ENCODE data around the gene CRYGC. TPM values are rescaled to one million over a fixed set of nuclear protein-coding genes. Genes with fewer than 3 reads are reported as not detected.
A peak's percentile ranks its signal among the peaks of the same experiment; 100 is the strongest.

CRYGC gene
- total and polyA plus RNA-seq, 2 of the 13 experiments (the other 11 are each of a cell fraction or from before 2014, with no cell fraction given): 0.20 to 0.27 TPM

GRCh38 chr2:208175069-208175839 is 45.6 kb upstream of the CRYGC start (continued):
- TF ChIP-seq PAXIP1 (CRISPR knock-in tag; conservative IDR thresholded peaks at IDR 0.05): no peak; the same call in 1 of the 2 replicates
- TF ChIP-seq ZNF816 (CRISPR knock-in tag; IDR thresholded peaks at IDR 0.05; ENCODE audit: borderline replicate concordance): peak; percentile 37; the same call in 1 of the 2 replicates
- no peak for TF ChIP-seq ZNF138 (CRISPR knock-in tag; IDR thresholded peaks at IDR 0.05; ENCODE audit: low read depth)
- peak; percentile 54; the same call in 1 of the 2 replicates for TF ChIP-seq REPIN1 (CRISPR knock-in tag; IDR thresholded peaks at IDR 0.05; ENCODE audit: borderline replicate concordance, low read depth)
- no peak for TF ChIP-seq ZNF343 (CRISPR knock-in tag; IDR thresholded peaks at IDR 0.05)
- no peak for TF ChIP-seq JUND (CRISPR knock-in tag; IDR thresholded peaks at IDR 0.05)
- TF ChIP-seq ZFP37 (CRISPR knock-in tag; IDR thresholded peaks at IDR 0.05; ENCODE audit: borderline replicate concordance): no peak
- TF ChIP-seq MIXL1 (CRISPR knock-in tag; IDR thresholded peaks at IDR 0.05): peak; percentile 69
- TF ChIP-seq HOMEZ (CRISPR knock-in tag; IDR thresholded peaks at IDR 0.05; ENCODE audit: low read depth): 0 out of 2 replicates have a peak, but pooled peaks have one; percentile 29
- TF ChIP-seq UBTF (CRISPR knock-in tag; IDR thresholded peaks at IDR 0.05): 0 out of 2 replicates have a peak, but pooled peaks have one; percentile 23
- TF ChIP-seq TRIM22 (IDR thresholded peaks at IDR 0.05): no peak
- TF ChIP-seq NFIB (CRISPR knock-in tag; IDR thresholded peaks at IDR 0.05; ENCODE audit: borderline replicate concordance): no peak
- TF ChIP-seq FUBP1 (CRISPR knock-in tag; IDR thresholded peaks at IDR 0.05; ENCODE audit: borderline replicate concordance): no peak
- no peak for TF ChIP-seq NFRKB (IDR thresholded peaks at IDR 0.05)
- no peak for TF ChIP-seq ZNF530 (CRISPR knock-in tag; IDR thresholded peaks at IDR 0.05; ENCODE audit: low read depth)
- no peak for TF ChIP-seq ZNF703 (CRISPR knock-in tag; IDR thresholded peaks at IDR 0.05; ENCODE audit: borderline replicate concordance)
- no peak for TF ChIP-seq TCF7 (IDR thresholded peaks at IDR 0.05; ENCODE audit: low read depth)
- no peak for TF ChIP-seq KMT2A (CRISPR knock-in tag; IDR thresholded peaks at IDR 0.05)

Measured in HepG2 (cell line).